ENCODE measurements around the gene OR4N5.
"Not testable (repeated sequence)": the region's sequence is repeated elsewhere in the genome, so short reads cannot be mapped to it uniquely, and the experiment has no call there.

The OR4N5 gene

DNA sequence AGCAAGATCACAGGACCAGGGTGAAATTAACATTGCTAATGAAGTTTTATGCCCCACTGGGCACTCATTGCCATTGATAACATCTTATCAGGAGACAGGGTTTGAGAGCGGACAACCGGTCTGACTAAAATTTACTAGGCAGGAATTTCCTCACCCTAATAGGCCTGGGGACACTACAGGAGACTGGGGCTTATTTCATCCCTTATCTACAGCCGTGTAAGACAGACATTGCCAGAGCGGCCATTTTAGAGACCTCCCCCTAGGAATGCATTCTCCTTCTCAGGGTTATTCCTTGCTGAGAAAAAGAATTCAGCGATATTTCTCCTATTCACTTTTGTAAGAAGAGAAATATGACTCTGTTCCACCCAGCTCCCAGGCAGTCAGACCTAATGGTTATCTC is 19.8 kb upstream of the OR4N5 start:
- peak in 1 of 3 donors; percentile 1 for DNase-seq
- no peaks in the 10 kb centered on the region for H3K36me3 ChIP-seq (ENCODE audit: control insufficient read depth in 4 of 4, insufficient read depth in 4 of 4, low read length in 3 of 4)
- H3K9me3 ChIP-seq (ENCODE audit: control extremely low read depth in 1 of 5, control insufficient read depth in 4 of 5, insufficient read depth in 2 of 5, low read depth in 1 of 5, low read length in 4 of 5), result peaks cover 2 to 27% (median 5%) of the 10 kb centered on the region in 5 experiments
- no peak overlapping the region for H3K4me3 ChIP-seq (ENCODE audit: control insufficient read depth in 1 of 7, extremely low read depth in 1 of 7, insufficient read depth in 4 of 7, low read depth in 2 of 7, low read length in 6 of 7)
- POLR2A ChIA-PET, result no interaction called here
- H3K27ac ChIP-seq (ENCODE audit: insufficient read depth in 1 of 2, low read depth in 1 of 2, low read length in 2 of 2, poor library complexity in 1 of 2, severe bottlenecking in 2 of 2), result no peak overlapping the region
- 79% methylated on average over 5 of the region's 5 CpGs for WGBS (ENCODE audit: insufficient coverage)
- CTCF ChIA-PET, result no interaction called here
- H3K27me3 ChIP-seq (replicated peaks in 2 of 5; ENCODE audit: control insufficient read depth in 4 of 5, insufficient read depth in 5 of 5, low read length in 4 of 5), result no peaks in the 10 kb centered on the region
- no peaks in the 10 kb centered on the region for H3K4me1 ChIP-seq (ENCODE audit: control extremely low read depth in 1 of 4, control insufficient read depth in 4 of 4, insufficient read depth in 4 of 4, low read length in 3 of 4)

DNA sequence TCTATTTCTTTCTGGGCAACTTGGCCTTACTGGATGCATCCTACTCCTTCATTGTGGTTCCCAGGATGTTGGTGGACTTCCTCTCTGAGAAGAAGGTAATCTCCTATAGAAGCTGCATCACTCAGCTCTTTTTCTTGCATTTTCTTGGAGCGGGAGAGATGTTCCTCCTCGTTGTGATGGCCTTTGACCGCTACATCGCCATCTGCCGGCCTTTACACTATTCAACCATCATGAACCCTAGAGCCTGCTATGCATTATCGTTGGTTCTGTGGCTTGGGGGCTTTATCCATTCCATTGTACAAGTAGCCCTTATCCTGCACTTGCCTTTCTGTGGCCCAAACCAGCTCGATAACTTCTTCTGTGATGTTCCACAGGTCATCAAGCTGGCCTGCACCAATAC is 5.3 kb downstream of the OR4N5 start:
- no peak overlapping the region for H3K4me3 ChIP-seq (ENCODE audit: control insufficient read depth in 1 of 7, extremely low read depth in 1 of 7, insufficient read depth in 4 of 7, low read depth in 2 of 7, low read length in 6 of 7)
- peaks cover 0 to 2% (median 0%) of the 10 kb centered on the region in 5 experiments for H3K27me3 ChIP-seq (replicated peaks in 2 of 5; ENCODE audit: control insufficient read depth in 4 of 5, insufficient read depth in 5 of 5, low read length in 4 of 5)
- H3K4me1 ChIP-seq (ENCODE audit: control extremely low read depth in 1 of 4, control insufficient read depth in 4 of 4, insufficient read depth in 4 of 4, low read length in 3 of 4), result no peaks in the 10 kb centered on the region
- H3K27ac ChIP-seq (ENCODE audit: insufficient read depth in 1 of 2, low read depth in 1 of 2, low read length in 2 of 2, poor library complexity in 1 of 2, severe bottlenecking in 2 of 2), result no peak overlapping the region
- POLR2A ChIA-PET, result no interaction called here
- WGBS (ENCODE audit: insufficient coverage), result 47% methylated on average over 7 of the region's 7 CpGs
- H3K9me3 ChIP-seq (ENCODE audit: control extremely low read depth in 1 of 5, control insufficient read depth in 4 of 5, insufficient read depth in 2 of 5, low read depth in 1 of 5, low read length in 4 of 5), result no peaks in the 10 kb centered on the region
- DNase-seq, result no peak
- CTCF ChIA-PET, result interaction anchor here (1.0 kb wide), 1 partner anchor 10 kb away, joined by 3 read pairs; no protein-coding TSS in a partner anchor
- no peaks in the 10 kb centered on the region for H3K36me3 ChIP-seq (ENCODE audit: control insufficient read depth in 4 of 4, insufficient read depth in 4 of 4, low read length in 3 of 4)

DNA sequence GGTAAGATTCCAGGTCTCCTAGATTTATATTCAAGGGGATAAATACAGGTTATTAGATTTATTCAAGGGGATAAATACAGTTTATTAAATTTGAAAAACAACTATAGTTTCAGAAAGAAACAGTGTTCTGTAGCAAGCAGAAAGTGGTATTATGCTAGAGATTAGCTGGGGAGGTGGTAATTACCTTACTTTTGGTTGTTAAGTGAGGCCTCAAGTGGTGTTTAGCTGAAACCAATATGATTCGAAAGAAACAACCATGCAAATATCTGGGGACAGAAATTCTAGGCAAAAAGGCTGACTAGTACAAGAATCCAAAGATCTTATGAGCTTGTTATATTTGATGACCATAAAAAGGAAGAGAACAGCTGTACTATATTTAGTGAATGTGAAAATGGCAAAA is 6.2 kb downstream of the OR4N5 start:
- CTCF ChIA-PET, result no interaction called here
- Histone ChIP-seq H3K9me3 (ENCODE audit: control extremely low read depth in 1 of 5, control insufficient read depth in 4 of 5, insufficient read depth in 2 of 5, low read depth in 1 of 5, low read length in 4 of 5) (no peaks in the 10 kb centered on the region), H3K36me3 (ENCODE audit: control insufficient read depth in 4 of 4, insufficient read depth in 4 of 4, low read length in 3 of 4) (no peaks in the 10 kb centered on the region), H3K4me3 (ENCODE audit: control insufficient read depth in 1 of 7, extremely low read depth in 1 of 7, insufficient read depth in 4 of 7, low read depth in 2 of 7, low read length in 6 of 7) (no peak overlapping the region), H3K27ac (ENCODE audit: insufficient read depth in 1 of 2, low read depth in 1 of 2, low read length in 2 of 2, poor library complexity in 1 of 2, severe bottlenecking in 2 of 2) (no peak overlapping the region), H3K4me1 (ENCODE audit: control extremely low read depth in 1 of 4, control insufficient read depth in 4 of 4, insufficient read depth in 4 of 4, low read length in 3 of 4) (no peaks in the 10 kb centered on the region), H3K27me3 (replicated peaks in 2 of 5; ENCODE audit: control insufficient read depth in 4 of 5, insufficient read depth in 5 of 5, low read length in 4 of 5) (peaks cover 0 to 2% (median 0%) of the 10 kb centered on the region in 5 experiments)
- POLR2A ChIA-PET, result no interaction called here
- no peak for DNase-seq
- 83% methylated on average over 1 of the region's 1 CpG for WGBS (ENCODE audit: insufficient coverage)

- H3K4me1 ChIP-seq (ENCODE audit: control extremely low read depth in 1 of 4, control insufficient read depth in 4 of 4, insufficient read depth in 4 of 4, low read length in 3 of 4), result no peaks in the 10 kb centered on the region
- no peak overlapping the region for H3K27ac ChIP-seq (ENCODE audit: insufficient read depth in 1 of 2, low read depth in 1 of 2, low read length in 2 of 2, poor library complexity in 1 of 2, severe bottlenecking in 2 of 2)
- CTCF ChIA-PET, result no interaction called here
- H3K4me3 ChIP-seq (ENCODE audit: control insufficient read depth in 1 of 7, extremely low read depth in 1 of 7, insufficient read depth in 4 of 7, low read depth in 2 of 7, low read length in 6 of 7), result no peak overlapping the region
- DNase-seq, result no peak
- no peaks in the 10 kb centered on the region for H3K27me3 ChIP-seq (replicated peaks in 2 of 5; ENCODE audit: control insufficient read depth in 4 of 5, insufficient read depth in 5 of 5, low read length in 4 of 5)
- no peaks in the 10 kb centered on the region for H3K36me3 ChIP-seq (ENCODE audit: control insufficient read depth in 4 of 4, insufficient read depth in 4 of 4, low read length in 3 of 4)
- POLR2A ChIA-PET, result no interaction called here
- H3K9me3 ChIP-seq (ENCODE audit: control extremely low read depth in 1 of 5, control insufficient read depth in 4 of 5, insufficient read depth in 2 of 5, low read depth in 1 of 5, low read length in 4 of 5), result peaks cover 0 to 15% (median 7%) of the 10 kb centered on the region in 5 experiments
Measured at GRCh38 chr14:20164462-20164861, 25.8 kb downstream of the OR4N5 start.

- H3K27ac ChIP-seq (ENCODE audit: insufficient read depth in 1 of 2, low read depth in 1 of 2, low read length in 2 of 2, poor library complexity in 1 of 2, severe bottlenecking in 2 of 2), result no peak overlapping the region
- ChIA-PET POLR2A (no interaction called here), CTCF (no interaction called here)
- no peaks in the 10 kb centered on the region for H3K36me3 ChIP-seq (ENCODE audit: control insufficient read depth in 4 of 4, insufficient read depth in 4 of 4, low read length in 3 of 4)
- no peak overlapping the region for H3K4me3 ChIP-seq (ENCODE audit: control insufficient read depth in 1 of 7, extremely low read depth in 1 of 7, insufficient read depth in 4 of 7, low read depth in 2 of 7, low read length in 6 of 7)
- no peak for DNase-seq
- H3K9me3 ChIP-seq (ENCODE audit: control extremely low read depth in 1 of 5, control insufficient read depth in 4 of 5, insufficient read depth in 2 of 5, low read depth in 1 of 5, low read length in 4 of 5), result peaks cover 0 to 15% (median 7%) of the 10 kb centered on the region in 5 experiments
- H3K4me1 ChIP-seq (ENCODE audit: control extremely low read depth in 1 of 4, control insufficient read depth in 4 of 4, insufficient read depth in 4 of 4, low read length in 3 of 4), result no peaks in the 10 kb centered on the region
- H3K27me3 ChIP-seq (replicated peaks in 2 of 5; ENCODE audit: control insufficient read depth in 4 of 5, insufficient read depth in 5 of 5, low read length in 4 of 5), result no peaks in the 10 kb centered on the region
Measured at GRCh38 chr14:20167091-20167490, 28.5 kb downstream of the OR4N5 start.

DNA sequence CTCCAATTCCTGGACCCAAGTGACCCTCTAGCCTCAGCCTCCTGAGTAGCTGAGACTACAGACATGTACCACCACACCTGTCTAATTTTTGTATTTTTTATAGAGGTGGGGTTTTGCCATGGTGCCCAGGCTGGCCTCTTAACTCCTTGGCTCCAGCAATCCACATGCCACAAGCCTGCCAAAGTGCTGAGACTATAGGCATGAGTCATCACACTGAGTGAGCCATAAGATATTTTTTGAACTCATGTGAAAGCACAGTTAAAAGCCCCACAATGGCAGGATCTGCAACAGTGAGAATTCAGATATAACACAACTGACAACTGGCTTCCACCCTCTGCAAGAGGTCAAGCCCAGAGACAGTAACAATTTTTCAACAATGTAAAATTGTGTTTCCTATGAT is 31.2 kb downstream of the OR4N5 start:
- CTCF ChIA-PET; H3K4me1 ChIP-seq (ENCODE audit: control extremely low read depth in 1 of 4, control insufficient read depth in 4 of 4, insufficient read depth in 4 of 4, low read length in 3 of 4); H3K4me3 ChIP-seq (ENCODE audit: control insufficient read depth in 1 of 7, extremely low read depth in 1 of 7, insufficient read depth in 4 of 7, low read depth in 2 of 7, low read length in 6 of 7); H3K27me3 ChIP-seq (replicated peaks in 2 of 5; ENCODE audit: control insufficient read depth in 4 of 5, insufficient read depth in 5 of 5, low read length in 4 of 5); POLR2A ChIA-PET; DNase-seq; H3K36me3 ChIP-seq (ENCODE audit: control insufficient read depth in 4 of 4, insufficient read depth in 4 of 4, low read length in 3 of 4); H3K9me3 ChIP-seq (ENCODE audit: control extremely low read depth in 1 of 5, control insufficient read depth in 4 of 5, insufficient read depth in 2 of 5, low read depth in 1 of 5, low read length in 4 of 5); H3K27ac ChIP-seq (ENCODE audit: insufficient read depth in 1 of 2, low read depth in 1 of 2, low read length in 2 of 2, poor library complexity in 1 of 2, severe bottlenecking in 2 of 2): not testable (repeated sequence)

DNA sequence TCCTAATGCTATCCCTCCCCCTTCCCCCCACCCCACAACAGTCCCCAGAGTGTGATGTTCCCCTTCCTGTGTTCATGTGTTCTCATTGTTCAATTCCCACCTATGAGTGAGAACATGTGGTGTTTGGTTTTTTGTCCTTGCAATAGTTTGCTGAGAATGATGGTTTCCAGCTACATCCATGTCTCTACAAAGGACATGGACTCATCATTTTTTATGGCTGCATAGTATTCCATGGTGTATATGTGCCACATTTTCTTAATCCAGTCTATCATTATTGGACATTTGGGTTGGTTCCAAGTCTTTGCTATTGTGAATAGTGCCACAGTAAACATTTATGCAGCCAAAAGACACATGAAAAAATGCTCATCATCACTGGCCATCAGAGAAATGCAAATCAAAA is 35.6 kb downstream of the OR4N5 start:
- POLR2A ChIA-PET; H3K9me3 ChIP-seq (ENCODE audit: control extremely low read depth in 1 of 5, control insufficient read depth in 4 of 5, insufficient read depth in 2 of 5, low read depth in 1 of 5, low read length in 4 of 5); H3K36me3 ChIP-seq (ENCODE audit: control insufficient read depth in 4 of 4, insufficient read depth in 4 of 4, low read length in 3 of 4); H3K27ac ChIP-seq (ENCODE audit: insufficient read depth in 1 of 2, low read depth in 1 of 2, low read length in 2 of 2, poor library complexity in 1 of 2, severe bottlenecking in 2 of 2); DNase-seq; H3K4me3 ChIP-seq (ENCODE audit: control insufficient read depth in 1 of 7, extremely low read depth in 1 of 7, insufficient read depth in 4 of 7, low read depth in 2 of 7, low read length in 6 of 7); CTCF ChIA-PET; H3K4me1 ChIP-seq (ENCODE audit: control extremely low read depth in 1 of 4, control insufficient read depth in 4 of 4, insufficient read depth in 4 of 4, low read length in 3 of 4); H3K27me3 ChIP-seq (replicated peaks in 2 of 5; ENCODE audit: control insufficient read depth in 4 of 5, insufficient read depth in 5 of 5, low read length in 4 of 5): not testable (repeated sequence)

DNA sequence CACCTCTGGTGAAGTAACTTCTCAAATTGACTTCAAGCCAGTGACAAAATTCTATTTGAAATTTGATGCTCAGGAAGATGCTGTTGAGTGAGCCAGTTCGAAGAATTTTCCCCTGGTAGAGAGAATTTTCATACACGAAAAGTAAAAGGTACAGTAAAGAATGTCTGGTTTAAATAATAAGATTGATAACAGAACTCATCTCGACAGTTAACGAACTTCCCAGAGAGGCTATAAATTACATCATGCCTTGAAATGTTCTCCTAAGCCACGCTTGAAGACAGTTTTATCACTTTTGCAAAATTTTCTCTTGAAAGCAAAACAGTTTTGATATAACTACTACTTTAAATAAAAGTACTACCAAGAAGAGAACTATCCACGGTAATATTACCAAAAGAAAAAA is 37.7 kb downstream of the OR4N5 start:
- no peaks in the 10 kb centered on the region for H3K27me3 ChIP-seq (replicated peaks in 2 of 5; ENCODE audit: control insufficient read depth in 4 of 5, insufficient read depth in 5 of 5, low read length in 4 of 5)
- no peak overlapping the region for H3K4me3 ChIP-seq (ENCODE audit: control insufficient read depth in 1 of 7, extremely low read depth in 1 of 7, insufficient read depth in 4 of 7, low read depth in 2 of 7, low read length in 6 of 7)
- ChIA-PET POLR2A (no interaction called here), CTCF (no interaction called here)
- peak overlapping the region in 1 of 2 experiments; percentile 61 for H3K27ac ChIP-seq (ENCODE audit: insufficient read depth in 1 of 2, low read depth in 1 of 2, low read length in 2 of 2, poor library complexity in 1 of 2, severe bottlenecking in 2 of 2)
- H3K4me1 ChIP-seq (ENCODE audit: control extremely low read depth in 1 of 4, control insufficient read depth in 4 of 4, insufficient read depth in 4 of 4, low read length in 3 of 4), result peaks cover 0 to 18% (median 4%) of the 10 kb centered on the region in 4 experiments
- no peaks in the 10 kb centered on the region for H3K36me3 ChIP-seq (ENCODE audit: control insufficient read depth in 4 of 4, insufficient read depth in 4 of 4, low read length in 3 of 4)
- no peak for DNase-seq
- H3K9me3 ChIP-seq (ENCODE audit: control extremely low read depth in 1 of 5, control insufficient read depth in 4 of 5, insufficient read depth in 2 of 5, low read depth in 1 of 5, low read length in 4 of 5), result peaks cover 0 to 2% (median 0%) of the 10 kb centered on the region in 5 experiments
- no CpG with 5 or more reads among the region's 6 CpGs for WGBS (ENCODE audit: insufficient coverage)

All from common myeloid progenitor, CD34-positive (primary cell).